Left hindlimb (tissue), 1 donor: ENCODE measurements around the gene KDM3B.

Experiments used
- DNase-seq: peaks from one replicate; pipeline ENCODE4 v3.0.0-alpha.2; 2018

The KDM3B gene

GRCh38 chr5:138454121-138454520 is 101.6 kb downstream of the KDM3B start:
- DNase-seq: no peak

- DNase-seq: no peak
Observed at GRCh38 chr5:138455232-138455930, 102.9 kb downstream of the KDM3B start.

- DNase-seq: no peak
Observed at GRCh38 chr5:138457531-138458275, 105.2 kb downstream of the KDM3B start.

GRCh38 chr5:138458384-138458783 is 105.9 kb downstream of the KDM3B start:
- DNase-seq: no peak

DNA sequence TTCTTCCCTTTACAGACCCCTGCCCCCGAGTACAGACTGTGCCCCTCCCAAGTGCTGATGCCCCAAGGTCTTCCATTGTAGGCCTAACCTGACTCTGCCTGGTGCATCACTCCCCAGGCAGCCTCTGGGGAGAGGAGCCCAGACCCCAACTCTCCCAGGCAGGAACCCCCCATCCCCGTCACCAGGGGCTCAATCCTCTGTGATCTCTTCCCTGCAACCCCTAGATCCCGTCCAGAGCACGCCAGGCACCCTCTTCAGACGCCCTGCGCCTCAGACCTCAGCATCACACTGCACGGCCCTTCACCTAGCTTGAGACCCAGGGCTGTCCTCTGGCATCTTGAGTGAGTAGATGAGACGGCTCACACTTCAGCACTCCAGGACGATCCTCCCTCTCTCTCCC is 106.4 kb downstream of the KDM3B start:
- no peak for DNase-seq

DNA sequence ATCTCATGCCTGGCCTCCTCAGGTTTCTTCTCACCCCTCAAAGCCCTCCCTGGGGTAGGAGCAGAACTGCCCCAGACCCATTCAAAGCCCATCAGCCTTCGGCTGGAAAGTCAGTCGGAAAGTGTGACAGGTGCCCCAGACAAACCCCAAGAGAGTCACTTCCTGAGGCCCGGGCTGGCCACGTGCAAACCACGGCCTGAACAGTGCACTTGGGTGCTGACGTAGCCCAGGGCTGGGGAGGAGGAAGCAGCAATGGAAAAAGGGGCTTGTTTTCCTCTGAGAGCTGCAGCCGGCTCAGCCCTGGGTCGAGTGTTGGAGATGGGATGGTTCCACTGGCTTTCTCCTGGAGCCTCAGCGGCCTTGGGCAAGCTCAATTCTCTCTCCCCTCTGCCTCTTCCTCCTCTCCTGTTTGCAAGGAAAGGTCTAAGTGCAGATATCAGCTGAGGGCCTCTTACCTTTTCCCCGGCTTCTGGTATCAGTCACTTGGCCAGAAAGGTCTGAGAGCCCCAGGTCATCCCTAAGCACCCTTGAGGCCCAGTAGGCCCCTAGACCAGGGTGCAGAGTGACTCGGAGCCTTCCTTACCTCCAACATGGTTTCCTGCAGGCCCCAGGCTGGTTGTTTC is 106.9 kb downstream of the KDM3B start:
- peak; percentile 53 for DNase-seq

DNA sequence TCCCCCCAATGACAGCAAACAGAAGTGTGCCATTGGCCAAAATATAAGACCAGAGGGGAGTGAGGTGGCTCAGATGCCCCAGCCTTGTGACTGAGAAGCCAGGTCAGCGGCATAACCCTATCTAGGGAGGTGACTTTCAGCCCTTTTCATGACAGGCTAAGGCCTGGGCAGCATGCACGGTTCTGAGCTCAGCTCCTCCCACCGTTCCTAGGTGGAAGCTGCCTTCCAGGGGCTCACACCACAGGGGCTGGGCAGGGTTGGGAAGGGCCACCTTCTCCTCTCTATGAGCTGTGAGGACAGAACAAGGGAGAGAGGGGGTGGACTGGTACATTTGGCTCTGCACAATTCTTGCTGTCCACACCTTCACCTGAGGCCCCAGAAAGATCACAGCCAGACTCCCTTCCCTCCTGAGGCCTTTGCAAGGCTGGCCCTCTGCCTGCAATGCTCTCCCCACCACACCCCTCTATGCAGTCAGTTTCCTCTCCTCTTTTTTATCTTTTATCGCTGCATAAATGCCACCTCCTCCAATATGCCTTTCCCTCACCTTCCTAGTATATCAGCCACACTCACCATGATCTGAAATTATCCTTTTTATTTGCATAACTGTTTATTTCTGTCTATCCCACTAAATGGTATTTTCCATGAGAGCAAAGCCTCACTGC is 107.7 kb downstream of the KDM3B start:
- no peak for DNase-seq

- peak; percentile 34 for DNase-seq
Observed at GRCh38 chr5:138461343-138462125, 109.0 kb downstream of the KDM3B start.

DNA sequence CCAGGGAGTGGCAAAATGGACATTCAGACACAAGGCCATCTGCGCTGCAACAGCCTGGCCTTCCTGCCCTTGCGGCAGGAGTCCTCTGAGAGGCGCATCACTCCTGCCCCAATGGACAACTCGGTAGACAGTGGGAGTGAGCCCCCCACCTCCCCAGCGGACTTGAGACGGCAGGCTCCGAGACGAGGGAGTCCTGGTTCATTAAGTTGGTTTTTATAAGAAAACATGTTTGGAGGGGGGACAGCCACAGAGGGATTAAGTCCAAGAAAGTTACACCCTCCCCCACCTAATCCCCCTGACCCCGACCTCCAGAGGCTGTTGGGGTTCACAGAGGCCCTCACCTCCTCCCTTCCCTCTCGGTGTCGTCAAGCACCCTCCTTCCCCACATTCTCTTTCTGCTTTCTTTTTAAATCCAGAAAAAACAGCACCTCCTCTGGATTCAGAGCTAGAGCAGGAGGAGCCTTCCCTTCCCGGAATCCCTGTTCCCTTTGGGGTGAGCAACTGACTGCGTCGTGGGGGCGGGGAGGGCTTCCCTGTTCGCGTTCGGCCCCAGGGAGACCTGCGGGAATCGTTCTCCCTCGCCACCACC is 111.0 kb downstream of the KDM3B start:
- no peak for DNase-seq

- peak; percentile 98 for DNase-seq
Observed at GRCh38 chr5:138464008-138464387, 111.5 kb downstream of the KDM3B start.

- DNase-seq: peak; percentile 99
Observed at GRCh38 chr5:138464388-138465260, 112.1 kb downstream of the KDM3B start.

- peak; percentile 98 for DNase-seq
Observed at GRCh38 chr5:138465261-138466124, 113.0 kb downstream of the KDM3B start, which contains the start of gene EGR1. EGR1 (plus strand) TSS chr5:138465479; CDS start chr5:138465762, 283 bp downstream.

- no peak for DNase-seq
Observed at GRCh38 chr5:138466125-138466899, 113.8 kb downstream of the KDM3B start.

GRCh38 chr5:138466900-138467710 is 114.6 kb downstream of the KDM3B start:
- DNase-seq: no peak

DNA sequence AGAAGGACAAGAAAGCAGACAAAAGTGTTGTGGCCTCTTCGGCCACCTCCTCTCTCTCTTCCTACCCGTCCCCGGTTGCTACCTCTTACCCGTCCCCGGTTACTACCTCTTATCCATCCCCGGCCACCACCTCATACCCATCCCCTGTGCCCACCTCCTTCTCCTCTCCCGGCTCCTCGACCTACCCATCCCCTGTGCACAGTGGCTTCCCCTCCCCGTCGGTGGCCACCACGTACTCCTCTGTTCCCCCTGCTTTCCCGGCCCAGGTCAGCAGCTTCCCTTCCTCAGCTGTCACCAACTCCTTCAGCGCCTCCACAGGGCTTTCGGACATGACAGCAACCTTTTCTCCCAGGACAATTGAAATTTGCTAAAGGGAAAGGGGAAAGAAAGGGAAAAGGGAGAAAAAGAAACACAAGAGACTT is 115.2 kb downstream of the KDM3B start:
- peak; percentile 53 for DNase-seq

DNA sequence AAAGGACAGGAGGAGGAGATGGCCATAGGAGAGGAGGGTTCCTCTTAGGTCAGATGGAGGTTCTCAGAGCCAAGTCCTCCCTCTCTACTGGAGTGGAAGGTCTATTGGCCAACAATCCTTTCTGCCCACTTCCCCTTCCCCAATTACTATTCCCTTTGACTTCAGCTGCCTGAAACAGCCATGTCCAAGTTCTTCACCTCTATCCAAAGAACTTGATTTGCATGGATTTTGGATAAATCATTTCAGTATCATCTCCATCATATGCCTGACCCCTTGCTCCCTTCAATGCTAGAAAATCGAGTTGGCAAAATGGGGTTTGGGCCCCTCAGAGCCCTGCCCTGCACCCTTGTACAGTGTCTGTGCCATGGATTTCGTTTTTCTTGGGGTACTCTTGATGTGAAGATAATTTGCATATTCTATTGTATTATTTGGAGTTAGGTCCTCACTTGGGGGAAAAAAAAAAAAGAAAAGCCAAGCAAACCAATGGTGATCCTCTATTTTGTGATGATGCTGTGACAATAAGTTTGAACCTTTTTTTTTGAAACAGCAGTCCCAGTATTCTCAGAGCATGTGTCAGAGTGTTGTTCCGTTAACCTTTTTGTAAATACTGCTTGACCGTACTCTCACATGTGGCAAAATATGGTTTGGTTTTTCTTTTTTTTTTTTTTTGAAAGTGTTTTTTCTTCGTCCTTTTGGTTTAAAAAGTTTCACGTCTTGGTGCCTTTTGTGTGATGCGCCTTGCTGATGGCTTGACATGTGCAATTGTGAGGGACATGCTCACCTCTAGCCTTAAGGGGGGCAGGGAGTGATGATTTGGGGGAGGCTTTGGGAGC is 115.9 kb downstream of the KDM3B start:
- peak; percentile 45 for DNase-seq

- no peak for DNase-seq
Observed at GRCh38 chr5:138468966-138469539, 116.6 kb downstream of the KDM3B start.
